Measurements from ENCODE around the gene USP24. TPM values are rescaled to one million over a fixed set of nuclear protein-coding genes. Genes with fewer than 3 reads are reported as not detected.
A peak's percentile ranks its signal among the peaks of the same experiment; 100 is the strongest.

The USP24 gene
- total RNA-seq, 6 experiments from 2014 or later = 19.9 to 28.0 (median 21.9) TPM

DNA sequence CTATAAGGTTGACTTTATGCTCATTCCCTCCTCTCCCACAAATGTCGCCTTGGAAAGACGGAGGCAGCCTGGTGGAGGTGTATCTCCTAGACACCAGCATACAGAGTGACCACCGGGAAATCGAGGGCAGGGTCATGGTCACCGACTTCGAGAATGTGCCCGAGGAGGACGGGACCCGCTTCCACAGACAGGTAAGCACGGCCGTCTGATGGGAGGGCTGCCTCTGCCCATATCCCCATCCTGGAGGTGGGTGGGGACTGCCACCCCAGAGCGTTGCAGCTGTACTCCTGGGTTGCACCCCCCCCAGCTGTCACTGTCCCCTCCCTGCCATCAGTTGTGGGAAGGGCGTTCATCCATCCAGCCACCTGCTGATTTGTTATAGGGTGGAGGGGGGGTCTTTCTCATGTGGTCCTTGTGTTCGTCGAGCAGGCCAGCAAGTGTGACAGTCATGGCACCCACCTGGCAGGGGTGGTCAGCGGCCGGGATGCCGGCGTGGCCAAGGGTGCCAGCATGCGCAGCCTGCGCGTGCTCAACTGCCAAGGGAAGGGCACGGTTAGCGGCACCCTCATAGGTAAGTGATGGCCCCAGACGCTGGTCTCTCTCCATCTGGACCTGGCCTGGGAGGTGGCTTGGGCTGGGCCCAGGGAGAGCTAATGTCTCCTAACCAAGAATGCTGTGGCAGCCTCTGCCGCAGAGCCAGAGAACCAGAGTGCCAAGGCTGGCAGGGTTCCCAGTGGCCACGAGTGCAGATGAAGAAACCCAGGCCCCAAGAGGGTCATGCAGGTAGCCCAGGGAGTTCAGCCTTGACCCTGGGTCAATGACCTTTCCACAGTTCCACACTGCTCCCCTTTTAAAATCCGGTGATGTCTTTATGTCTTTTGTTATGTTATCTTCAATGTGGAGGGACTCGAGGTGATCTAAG is 162.7 kb downstream of the USP24 start:
- peak; percentile 90 to 98 (median 96) for DNase-seq
- peaks cover 0 to 81% (median 39%) of the 10 kb centered on the region in 4 donors for H3K4me1 ChIP-seq

DNA sequence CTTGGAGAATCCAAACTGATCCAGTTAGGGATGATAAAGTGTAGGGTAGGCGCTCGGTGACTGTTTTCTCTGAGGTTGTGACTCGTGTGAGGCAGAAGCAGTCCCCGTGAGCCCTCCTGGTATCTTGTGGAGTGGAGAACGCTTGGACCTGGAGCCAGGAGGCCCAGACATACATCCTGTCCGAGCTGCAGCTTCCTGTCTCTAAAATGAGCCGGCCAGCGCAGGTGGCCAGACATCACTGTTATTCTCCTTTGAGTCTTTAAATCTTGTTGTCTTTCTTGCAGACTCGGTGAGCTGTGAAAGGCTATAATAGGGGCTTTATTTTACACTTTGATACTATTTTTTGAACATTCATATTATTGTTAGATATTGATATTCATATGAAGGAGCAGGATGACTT is 163.5 kb downstream of the USP24 start:
- Histone ChIP-seq H3K36me3 (peaks cover 0 to 39% (median 9%) of the 10 kb centered on the region in 4 donors), H3K27ac (peak overlapping the region in 2 of 3 donors; percentile 86 to 93), H3K27me3 (no peaks in the 10 kb centered on the region), H3K4me3 (no peak overlapping the region), H3K9me3 (no peaks in the 10 kb centered on the region), H3K4me1 (peaks cover 0 to 84% (median 42%) of the 10 kb centered on the region in 4 donors)
- 76% methylated on average over 8 of the region's 9 CpGs for WGBS (ENCODE audit: insufficient coverage, low coverage, low lambda C conversion rate, missing lambda C conversion rate)
- TF ChIP-seq POLR2A (IDR thresholded peaks at IDR 0.05) = no peak
- TF ChIP-seq, protein P1, sequence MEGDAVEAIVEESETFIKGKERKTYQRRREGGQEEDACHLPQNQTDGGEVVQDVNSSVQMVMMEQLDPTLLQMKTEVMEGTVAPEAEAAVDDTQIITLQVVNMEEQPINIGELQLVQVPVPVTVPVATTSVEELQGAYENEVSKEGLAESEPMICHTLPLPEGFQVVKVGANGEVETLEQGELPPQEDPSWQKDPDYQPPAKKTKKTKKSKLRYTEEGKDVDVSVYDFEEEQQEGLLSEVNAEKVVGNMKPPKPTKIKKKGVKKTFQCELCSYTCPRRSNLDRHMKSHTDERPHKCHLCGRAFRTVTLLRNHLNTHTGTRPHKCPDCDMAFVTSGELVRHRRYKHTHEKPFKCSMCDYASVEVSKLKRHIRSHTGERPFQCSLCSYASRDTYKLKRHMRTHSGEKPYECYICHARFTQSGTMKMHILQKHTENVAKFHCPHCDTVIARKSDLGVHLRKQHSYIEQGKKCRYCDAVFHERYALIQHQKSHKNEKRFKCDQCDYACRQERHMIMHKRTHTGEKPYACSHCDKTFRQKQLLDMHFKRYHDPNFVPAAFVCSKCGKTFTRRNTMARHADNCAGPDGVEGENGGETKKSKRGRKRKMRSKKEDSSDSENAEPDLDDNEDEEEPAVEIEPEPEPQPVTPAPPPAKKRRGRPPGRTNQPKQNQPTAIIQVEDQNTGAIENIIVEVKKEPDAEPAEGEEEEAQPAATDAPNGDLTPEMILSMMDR (IDR thresholded peaks at IDR 0.05) = no peak
- intact Hi-C loops (cut with DNase I) = no loop called here
- ATAC-seq (no peak), DNase-seq (peak in 1 of 3 donors; percentile 43)

More for the DNA sequence above, 162.7 kb downstream of the USP24 start:
- ATAC-seq = peak; percentile 61 to 73 (median 72)
- TF ChIP-seq, protein P1 (IDR thresholded peaks at IDR 0.05) = no peak
- no peak for TF ChIP-seq POLR2A (IDR thresholded peaks at IDR 0.05)
- intact Hi-C loops (cut with DNase I) = no loop called here
- Histone ChIP-seq H3K36me3 (peaks cover 0 to 38% (median 11%) of the 10 kb centered on the region in 4 donors), H3K27me3 (no peaks in the 10 kb centered on the region), H3K27ac (peak overlapping the region; percentile 32 to 93 (median 86)), H3K9me3 (no peaks in the 10 kb centered on the region), H3K4me3 (peak overlapping the region in 2 of 3 donors; percentile 4 to 26)
- 59% methylated on average over 13 of the region's 29 CpGs for WGBS (ENCODE audit: insufficient coverage, low coverage, low lambda C conversion rate, missing lambda C conversion rate)

- no peak overlapping the region for H3K4me3 ChIP-seq
- peak in 1 of 3 donors; percentile 47 for DNase-seq
- peaks cover 0 to 41% (median 7%) of the 10 kb centered on the region in 4 donors for H3K36me3 ChIP-seq
- no CpG with 5 or more reads among the region's 5 CpGs for WGBS (ENCODE audit: insufficient coverage, low coverage, low lambda C conversion rate, missing lambda C conversion rate)
- TF ChIP-seq POLR2A (IDR thresholded peaks at IDR 0.05) = no peak
- TF ChIP-seq, protein P1 (IDR thresholded peaks at IDR 0.05) = no peak
- H3K9me3 ChIP-seq = no peaks in the 10 kb centered on the region
- H3K27me3 ChIP-seq = no peaks in the 10 kb centered on the region
- H3K4me1 ChIP-seq = peaks cover 0 to 86% (median 42%) of the 10 kb centered on the region in 4 donors
- peak overlapping the region in 2 of 3 donors; percentile 86 to 93 for H3K27ac ChIP-seq
- ATAC-seq = no peak
- intact Hi-C loops (cut with DNase I) = no loop called here
Observed at GRCh38 chr1:55051169-55051568, 164.0 kb downstream of the USP24 start.

- TF ChIP-seq POLR2A (IDR thresholded peaks at IDR 0.05) = no peak
- TF ChIP-seq, protein P1 (IDR thresholded peaks at IDR 0.05) = no peak
- intact Hi-C loops (cut with DNase I) = no loop called here
Observed at GRCh38 chr1:55050283-55050682, 164.9 kb downstream of the USP24 start.

More at GRCh38 chr1:55050283-55050682, 164.9 kb downstream of the USP24 start:
- 47% methylated on average over 4 of the region's 9 CpGs for WGBS (ENCODE audit: insufficient coverage, low coverage, low lambda C conversion rate, missing lambda C conversion rate)
- Histone ChIP-seq H3K4me1 (peaks cover 0 to 85% (median 40%) of the 10 kb centered on the region in 4 donors), H3K9me3 (no peaks in the 10 kb centered on the region), H3K36me3 (peaks cover 0 to 49% (median 5%) of the 10 kb centered on the region in 4 donors), H3K27ac (peak overlapping the region in 1 of 3 donors; percentile 58), H3K4me3 (no peak overlapping the region), H3K27me3 (no peaks in the 10 kb centered on the region)
- DNase-seq (peak in 1 of 3 donors; percentile 57), ATAC-seq (no peak)
